SK-N-SH treated with all-trans-retinoic acid at 6 μM for 48 hours (cell line): ENCODE measurements around the gene NFKB1.

Experiments used
- ATAC-seq: fragments of 200-7000 bp; cut with Tn5 transposase; 3 replicates; pipeline ENCODE4 v1.9.1; 2020; ENCODE audit warnings: mild to moderate bottlenecking, moderate library complexity
- ARNTL ChIP-seq: fragments of 450-650 bp; formaldehyde crosslinking; IDR thresholded peaks from 2 replicates; pipeline ENCODE4 v1.5.0; 2020; ENCODE audit warnings: low read depth, mild to moderate bottlenecking, moderate library complexity, borderline replicate concordance
- BACH2 ChIP-seq: fragments of 250-450 bp; sonication (Bioruptor Pico); IDR thresholded peaks from 2 replicates; pipeline ENCODE4 v1.9.0; 2021; ENCODE audit warnings: mild to moderate bottlenecking, borderline replicate concordance
- CREB5 ChIP-seq: fragments of 250-450 bp; sonication (Bioruptor Pico); IDR thresholded peaks from 2 replicates; pipeline ENCODE4 v1.5.1; 2020; ENCODE audit warnings: low read depth, mild to moderate bottlenecking, moderate library complexity
- CSRNP3 ChIP-seq: fragments of 250-450 bp; sonication (Bioruptor Pico); IDR thresholded peaks from 2 replicates; pipeline ENCODE4 v1.5.1; 2021; ENCODE audit warnings: mild to moderate bottlenecking, moderate library complexity
- ESRRG ChIP-seq: fragments of 250-450 bp; sonication (Bioruptor Pico); IDR thresholded peaks from 2 replicates; pipeline ENCODE4 v1.6.1; 2021; ENCODE audit warnings: mild to moderate bottlenecking
- GLIS3 ChIP-seq: fragments of 250-450 bp; sonication (Bioruptor Pico); IDR thresholded peaks from 2 replicates; pipeline ENCODE4 v1.5.0; 2020; ENCODE audit warnings: mild to moderate bottlenecking, moderate library complexity
- ISL1 ChIP-seq: fragments of 250-450 bp; sonication (Bioruptor Pico); IDR thresholded peaks from 2 replicates; pipeline ENCODE4 v2.1.2; 2022; ENCODE audit warnings: mild to moderate bottlenecking, moderate library complexity
- OSR1 ChIP-seq: fragments of 250-450 bp; sonication (Bioruptor Pico); IDR thresholded peaks from 2 replicates; pipeline ENCODE4 v1.8.0; 2022; ENCODE audit warnings: moderate library complexity, mild to moderate bottlenecking, inconsistent platforms
- POU6F1 ChIP-seq: fragments of 250-450 bp; sonication (Bioruptor Pico); IDR thresholded peaks from 2 replicates; pipeline ENCODE4 v1.8.0; 2021; ENCODE audit warnings: low read depth, mild to moderate bottlenecking, moderate library complexity, borderline replicate concordance
- PPARA ChIP-seq: fragments of 250-450 bp; sonication (Bioruptor Pico); IDR thresholded peaks from 2 replicates; pipeline ENCODE4 v1.5.0; 2020; ENCODE audit warnings: mild to moderate bottlenecking, borderline replicate concordance
- RARB ChIP-seq: fragments of 250-450 bp; sonication (Bioruptor Pico); IDR thresholded peaks from 2 replicates; pipeline ENCODE4 v1.8.0; 2021; ENCODE audit warnings: mild to moderate bottlenecking, moderate library complexity
- SNAI2 ChIP-seq: fragments of 250-450 bp; sonication (Bioruptor Pico); IDR thresholded peaks from 2 replicates; pipeline ENCODE4 v1.5.0; 2020; ENCODE audit warnings: mild to moderate bottlenecking, moderate library complexity
- TCF4 ChIP-seq: fragments of 250-450 bp; sonication (Bioruptor Pico); IDR thresholded peaks from 2 replicates; pipeline ENCODE4 v1.8.0; 2021; ENCODE audit warnings: mild to moderate bottlenecking, moderate library complexity, borderline replicate concordance
- TSHZ2 ChIP-seq: fragments of 250-450 bp; sonication (Bioruptor Pico); IDR thresholded peaks from 2 replicates; pipeline ENCODE4 v1.5.0; 2020; ENCODE audit warnings: mild to moderate bottlenecking, moderate library complexity
- ZC3H10 ChIP-seq: fragments of 250-450 bp; sonication (Bioruptor Pico); IDR thresholded peaks from 2 replicates; pipeline ENCODE4 v1.5.1; 2021; ENCODE audit warnings: mild to moderate bottlenecking, moderate library complexity
- ZFP3 ChIP-seq: fragments of 250-450 bp; sonication (Bioruptor Pico); IDR thresholded peaks from 2 replicates; pipeline ENCODE4 v1.5.0; 2020; ENCODE audit warnings: mild to moderate bottlenecking, moderate library complexity
- ZFP30 ChIP-seq: fragments of 450-650 bp; formaldehyde crosslinking; IDR thresholded peaks from 2 replicates; pipeline ENCODE4 v1.5.0; 2022; ENCODE audit warnings: mild to moderate bottlenecking, moderate library complexity
- ZNF565 ChIP-seq: fragments of 450-650 bp; formaldehyde crosslinking; conservative IDR thresholded peaks from 2 replicates; pipeline ENCODE4 v1.5.0; 2020; ENCODE audit warnings: low read depth, mild to moderate bottlenecking, moderate library complexity
- ZNF70 ChIP-seq: fragments of 450-650 bp; formaldehyde crosslinking; IDR thresholded peaks from 2 replicates; pipeline ENCODE4 v1.5.0; 2020; ENCODE audit warnings: mild to moderate bottlenecking, moderate library complexity
- ZNF8 ChIP-seq: fragments of 450-650 bp; formaldehyde crosslinking; IDR thresholded peaks from 2 replicates; pipeline ENCODE4 v1.5.0; 2020; ENCODE audit warnings: mild to moderate bottlenecking, moderate library complexity

Gene NFKB1

GRCh38 chr4:102518703-102519131 is 17.6 kb downstream of the NFKB1 start (continued):
- TF ChIP-seq CREB5 (no peak), RARB (CRISPR knock-in tag) (no peak), OSR1 (CRISPR knock-in tag) (no peak), CSRNP3 (no peak)
- TF ChIP-seq, all 23 proteins: peak for 0

GRCh38 chr4:102519925-102520324 is 18.8 kb downstream of the NFKB1 start:
- no peak for ATAC-seq
- TF ChIP-seq POU6F1 (CRISPR knock-in tag) (no peak), ZFP30 (CRISPR knock-in tag) (no peak), ZNF70 (no peak), ESRRG (CRISPR knock-in tag) (no peak), BACH2 (no peak), ZC3H10 (no peak), ZNF8 (no peak), SNAI2 (CRISPR knock-in tag) (no peak), TSHZ2 (CRISPR knock-in tag) (no peak)

- ATAC-seq = no peak
- no peak for TF ChIP-seq ZFP30 (CRISPR knock-in tag)
- TF ChIP-seq ZNF565 (CRISPR knock-in tag) = no peak
- TF ChIP-seq ISL1 (CRISPR knock-in tag) = no peak
- no peak for TF ChIP-seq TCF4 (CRISPR knock-in tag)
- TF ChIP-seq ZC3H10 = no peak
- TF ChIP-seq CREB5 = no peak
- TF ChIP-seq ZNF70 = no peak
- no peak for TF ChIP-seq ARNTL (CRISPR knock-in tag)
- no peak for TF ChIP-seq OSR1 (CRISPR knock-in tag)
- TF ChIP-seq CSRNP3 = no peak
- TF ChIP-seq SNAI2 (CRISPR knock-in tag) = no peak
- no peak for TF ChIP-seq ZFP3 (CRISPR knock-in tag)
- no peak for TF ChIP-seq BACH2
- TF ChIP-seq RARB (CRISPR knock-in tag) = no peak
- no peak for TF ChIP-seq ZNF8
- no peak for TF ChIP-seq GLIS3 (CRISPR knock-in tag)
- TF ChIP-seq PPARA = no peak
- TF ChIP-seq POU6F1 (CRISPR knock-in tag) = no peak
Measured at GRCh38 chr4:102521570-102521969, 20.4 kb downstream of the NFKB1 start.
